HCT116 (cell line): ENCODE data around the gene APBB2. TPM values are rescaled to one million over a fixed set of nuclear protein-coding genes. Genes with fewer than 3 reads are reported as not detected.

Source experiments
- ATAC-seq: fragments of 200-7000 bp; cut with Tn5 transposase; 2 replicates; pipeline ENCODE4 v1.9.1; 2020; ENCODE audit warnings: mild to moderate bottlenecking, moderate library complexity
- BruUV-seq: library from RNA; stranded (reverse); fragments of 400-500 nt; replicated peaks from 2 replicates; lab custom pipeline; 2021; lab: Mats Ljungman, UMichigan
- CTCF ChIA-PET: fragments of 300-600 bp; sonication (Branson Sonifier 250); formaldehyde crosslinking; loops from one replicate; lab custom pipeline; 2021; ENCODE audit warnings: antibody characterized with exemption; lab: Charles Lee
- POLR2A ChIA-PET: fragments of 300-600, 350-600 bp; sonication (Branson Sonifier 250); formaldehyde crosslinking; loops from one replicate; lab custom pipeline; 2021; ENCODE audit warnings: antibody characterized with exemption; lab: Charles Lee
- RAD21 ChIA-PET, 2 experiments: fragments of 300-600 bp; sonication (Branson Sonifier 250); formaldehyde crosslinking; loops; one replicate each; lab custom pipeline; 2023; ENCODE audit warnings: low total read pairs in 2 of 2; ENCODE audit not compliant: uncharacterized antibody in 2 of 2, unreplicated experiment in 2 of 2, low non-redundant PET in 1 of 2; lab: Charles Lee
- DNase-seq: peaks from one replicate; pipeline ENCODE4 v3.0.0-alpha.2; 2010; ENCODE audit warnings: low read depth, low spot score
- H2AFZ ChIP-seq: fragments of 200-600 bp; shearing (Covaris generic), sonication (generic); 2 replicates; pipeline ENCODE4 v1.6.1; 2017; ENCODE audit warnings: low read depth, mixed run types, mixed read lengths, antibody characterized with exemption, low read length; ENCODE audit not compliant: poor library complexity, severe bottlenecking
- H3K27ac ChIP-seq: 2 replicates; pipeline ENCODE4 v1.5.1; 2012; ENCODE audit warnings: low read depth, low read length
- H3K27me3 ChIP-seq: fragments of 200-600 bp; sonication (generic); 2 replicates; pipeline ENCODE4 v1.6.1; 2016; ENCODE audit warnings: mixed run types, low read length, mixed read lengths; ENCODE audit not compliant: insufficient read depth
- H3K36me3 ChIP-seq, 2 experiments: fragments of 200-500 bp in 1 of 2; fragments of 200-600 bp in 1 of 2; sonication (Bioruptor generic) in 1 of 2; sonication (generic) in 1 of 2; 2 replicates each; pipeline versions ENCODE4 v1.5.1 to v1.6.1; 2014 to 2016; ENCODE audit warnings: low read length in 2 of 2, inconsistent platforms in 1 of 2, mixed read lengths in 1 of 2, mixed run types in 1 of 2; ENCODE audit not compliant: insufficient read depth in 2 of 2, control insufficient read depth in 1 of 2
- H3K4me1 ChIP-seq, 2 experiments: fragments of 200-600 bp in 1 of 2; sonication (generic) in 1 of 2; 2 replicates each; pipeline versions ENCODE4 v1.5.1 to v1.6.1; 2012 to 2017; ENCODE audit warnings: low read length in 2 of 2, inconsistent platforms in 1 of 2, mild to moderate bottlenecking in 1 of 2, mixed read lengths in 1 of 2, mixed run types in 1 of 2, moderate library complexity in 1 of 2; ENCODE audit not compliant: insufficient read depth in 2 of 2, control insufficient read depth in 1 of 2
- H3K4me2 ChIP-seq: fragments of 200-600 bp; sonication (generic); 2 replicates; pipeline ENCODE4 v1.6.1; 2017; ENCODE audit warnings: mixed run types, low read length, mixed read lengths
- H3K4me3 ChIP-seq, 2 experiments: fragments of 200-600 bp in 1 of 2; sonication (generic) in 1 of 2; replicated peaks in 1 of 2; 2 replicates each; pipeline ENCODE4 v1.5.1; 2011 to 2016; ENCODE audit warnings: low read length in 2 of 2, control low read depth in 1 of 2, low read depth in 1 of 2, mild to moderate bottlenecking in 1 of 2, mixed read lengths in 1 of 2, mixed run types in 1 of 2
- H3K79me2 ChIP-seq: fragments of 200-600 bp; sonication (generic); 2 replicates; pipeline ENCODE4 v1.6.1; 2017; ENCODE audit warnings: mild to moderate bottlenecking, mixed run types, low read length, moderate library complexity, mixed read lengths; ENCODE audit not compliant: insufficient read depth
- H3K9ac ChIP-seq: fragments of 200-600 bp; sonication (generic); 2 replicates; pipeline ENCODE4 v1.6.1; 2016; ENCODE audit warnings: low read length, mixed read lengths
- H3K9me2 ChIP-seq: fragments of 200-600 bp; sonication (generic), shearing (Covaris generic); 2 replicates; pipeline ENCODE4 v1.6.1; 2017; ENCODE audit warnings: mixed run types, mild to moderate bottlenecking, moderate library complexity; ENCODE audit not compliant: insufficient read depth
- H3K9me3 ChIP-seq, 2 experiments: fragments of 200-500 bp in 1 of 2; fragments of 200-600 bp in 1 of 2; sonication (Bioruptor generic) in 1 of 2; sonication (generic) in 1 of 2; 2 replicates each; pipeline ENCODE4 v1.6.1; 2014 to 2017; ENCODE audit warnings: low read length in 2 of 2, mixed read lengths in 2 of 2, inconsistent platforms in 1 of 2, low read depth in 1 of 2, mild to moderate bottlenecking in 1 of 2, mixed run types in 1 of 2, moderate library complexity in 1 of 2; ENCODE audit not compliant: control insufficient read depth in 1 of 2, insufficient read depth in 1 of 2
- H4K20me1 ChIP-seq: fragments of 200-600 bp; sonication (generic), shearing (Covaris generic); 2 replicates; pipeline ENCODE4 v1.6.1; 2017; ENCODE audit warnings: mixed run types, mild to moderate bottlenecking, moderate library complexity; ENCODE audit not compliant: insufficient read depth
- CTCF ChIP-seq, 3 experiments: fragments of 200-600 bp in 1 of 3; sonication (generic) in 1 of 3; IDR thresholded peaks in 2 of 3; conservative IDR thresholded peaks in 1 of 3; 2 replicates each; pipeline ENCODE4 v1.5.1; 2012 to 2017; ENCODE audit warnings: low read depth in 2 of 3, low read length in 2 of 3, antibody characterized with exemption in 1 of 3, borderline replicate concordance in 1 of 3, control low read depth in 1 of 3, mild to moderate bottlenecking in 1 of 3, mixed read lengths in 1 of 3, mixed run types in 1 of 3, moderate library complexity in 1 of 3; ENCODE audit not compliant: insufficient read depth in 1 of 3
- ELF1 ChIP-seq: IDR thresholded peaks from 2 replicates; pipeline ENCODE4 v1.6.1; 2012; ENCODE audit warnings: low read depth, borderline replicate concordance
- EZH2 ChIP-seq: fragments of 200-600 bp; sonication (generic); IDR thresholded peaks from 2 replicates; pipeline ENCODE4 v1.6.1; 2017; ENCODE audit warnings: antibody characterized with exemption, mixed run types
- FOSL1 ChIP-seq: IDR thresholded peaks from 2 replicates; pipeline ENCODE4 v1.6.1; 2012; ENCODE audit warnings: low read depth
- POLR2AphosphoS5 ChIP-seq: IDR thresholded peaks from 2 replicates; pipeline ENCODE4 v1.6.1; 2011; ENCODE audit warnings: mild to moderate bottlenecking, low read depth, low read length, moderate library complexity
- RAD21 ChIP-seq: IDR thresholded peaks from 2 replicates; pipeline ENCODE4 v1.6.1; 2012; ENCODE audit warnings: low read depth, mild to moderate bottlenecking
- SP1 ChIP-seq: IDR thresholded peaks from 2 replicates; pipeline ENCODE4 v1.6.1; 2012; ENCODE audit warnings: low read depth
- TCF7L2 ChIP-seq: IDR thresholded peaks from 2 replicates; pipeline ENCODE4 v1.7.0; 2011; ENCODE audit warnings: borderline replicate concordance, inconsistent platforms; ENCODE audit not compliant: insufficient read depth, insufficient read length; ENCODE audit errors: extremely low read depth
- YY1 ChIP-seq: IDR thresholded peaks from 2 replicates; pipeline ENCODE4 v1.6.1; 2011; ENCODE audit warnings: low read length, low read depth, moderate library complexity, mild to moderate bottlenecking; ENCODE audit not compliant: insufficient replicate concordance; ENCODE audit errors: extremely low read depth
- ZBTB33 ChIP-seq: IDR thresholded peaks from 2 replicates; pipeline ENCODE4 v1.6.1; 2011; ENCODE audit warnings: mild to moderate bottlenecking, low read length, moderate library complexity; ENCODE audit not compliant: insufficient replicate concordance; ENCODE audit errors: extremely low read depth
- ZFX ChIP-seq: fragments of 450-650 bp; IDR thresholded peaks from 2 replicates; pipeline ENCODE4 v1.6.1; 2017
- intact Hi-C: fragments of 100-400 bp; cut with micrococcal nuclease; formaldehyde crosslinking; loops from 2 replicates; pipeline ENCODE4 v1.10.0; 2022
- total RNA-seq: library from RNA; stranded (reverse); gene quantifications from one replicate; pipeline ENCODE4 v1.2.1, GENCODE V29; 2021; ENCODE audit not compliant: unreplicated experiment
- TF ChIP-seq, protein P1 (sequence below): IDR thresholded peaks from 2 replicates; pipeline ENCODE4 v1.6.1; 2012

Gene APBB2
- total RNA-seq, 1 experiment from 2014 or later: 72.5 TPM

DNA sequence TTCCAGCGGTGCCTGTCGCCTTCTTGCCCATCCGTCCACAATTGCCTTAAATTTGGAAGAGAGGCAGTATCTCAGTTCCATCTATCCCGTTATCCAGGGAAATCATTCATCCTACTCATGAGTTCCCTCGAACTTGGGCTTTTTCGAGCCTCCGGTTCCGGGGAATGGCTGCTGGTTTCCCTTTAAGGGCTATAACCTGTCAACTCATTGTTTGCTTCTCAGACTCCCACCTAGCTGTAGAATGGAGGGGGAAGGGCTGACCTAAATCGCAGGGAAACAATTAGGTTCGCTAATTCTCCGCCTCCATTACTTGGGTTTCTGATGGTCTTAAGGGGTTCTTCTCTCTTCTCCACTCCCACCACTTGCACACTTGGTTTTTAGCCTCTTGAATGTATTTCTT lies 43.6 kb upstream of the APBB2 start:
- H3K4me2 ChIP-seq: no peak overlapping the region

More for the DNA sequence above, 43.6 kb upstream of the APBB2 start:
- no TSS peak for BruUV-seq
- TF ChIP-seq, protein P1, sequence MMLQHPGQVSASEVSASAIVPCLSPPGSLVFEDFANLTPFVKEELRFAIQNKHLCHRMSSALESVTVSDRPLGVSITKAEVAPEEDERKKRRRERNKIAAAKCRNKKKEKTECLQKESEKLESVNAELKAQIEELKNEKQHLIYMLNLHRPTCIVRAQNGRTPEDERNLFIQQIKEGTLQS: no peak
- TF ChIP-seq ELF1 (no peak), TCF7L2 (no peak), RAD21 (no peak), YY1 (no peak), ZFX (no peak), ZBTB33 (no peak), EZH2 (no peak), FOSL1 (no peak), SP1 (no peak), POLR2AphosphoS5 (no peak), CTCF (IDR thresholded peaks at IDR 0.05 in 2 of 3, conservative IDR thresholded peaks at IDR 0.05 in 1 of 3; ENCODE audit: borderline replicate concordance in 1 of 3, insufficient read depth in 1 of 3, low read depth in 2 of 3, low read length in 2 of 3) (no peak)
- ChIA-PET RAD21 (no interaction called here), CTCF (interaction anchor here (0.6 to 3.1 kb wide), 7 partner anchors 330 to 633 kb away, joined by 3 to 24 read pairs (median 5); partner anchors contain the start of gene PHOX2B), POLR2A (no interaction called here)
- Histone ChIP-seq H3K79me2 (no peaks in the 10 kb centered on the region), H4K20me1 (no peaks in the 10 kb centered on the region), H2AFZ (peak overlapping the region; percentile 93), H3K4me3 (no peak overlapping the region), H3K36me3 (no peaks in the 10 kb centered on the region), H3K4me1 (peaks cover 0 to 8% of the 10 kb centered on the region in 2 experiments; a peak in 2 of 4 replicates), H3K27ac (no peak overlapping the region), H3K9me3 (no peaks in the 10 kb centered on the region), H3K9ac (no peak overlapping the region), H3K27me3 (no peaks in the 10 kb centered on the region), H3K9me2 (no peaks in the 10 kb centered on the region)
- ATAC-seq: no peak
- intact Hi-C loops: no loop called here
- no peak for DNase-seq
